C4-2B (cell line): ENCODE data around the gene TUBA1B.

ENCODE experiments used
- H3K27ac ChIP-seq: fragments of 450-650 bp; 2 replicates; pipeline ENCODE4 v1.5.1; 2017
- CTCF ChIP-seq: fragments of 450-650 bp; conservative IDR thresholded peaks from 2 replicates; pipeline ENCODE4 v1.5.1; 2017; ENCODE audit warnings: mild to moderate bottlenecking
- ZFX ChIP-seq: fragments of 450-650 bp; IDR thresholded peaks from 2 replicates; pipeline ENCODE4 v1.6.1; 2017

Gene TUBA1B

GRCh38 chr12:49088150-49088931 is 42.9 kb downstream of the TUBA1B start:
- TF ChIP-seq ZFX, result no peak
- TF ChIP-seq CTCF, result peak; percentile 96
- H3K27ac ChIP-seq, result no peak overlapping the region

- TF ChIP-seq ZFX (no peak), CTCF (no peak)
- H3K27ac ChIP-seq, result no peak overlapping the region
Measured at GRCh38 chr12:49086116-49086515, 45.1 kb downstream of the TUBA1B start.

- H3K27ac ChIP-seq, result no peak overlapping the region
- TF ChIP-seq CTCF (no peak), ZFX (no peak)
Measured at GRCh38 chr12:49084438-49084837, 46.8 kb downstream of the TUBA1B start.

- TF ChIP-seq CTCF (no peak), ZFX (no peak)
- no peak overlapping the region for H3K27ac ChIP-seq
Measured at GRCh38 chr12:49079793-49080192, 51.4 kb downstream of the TUBA1B start.
